H9 (cell line): ENCODE measurements around the gene RSAD2. TPM values are rescaled to one million over a fixed set of nuclear protein-coding genes. Genes with fewer than 3 reads are reported as not detected.

Experiments
- DNase-seq: peaks from one replicate; pipeline ENCODE4 v3.0.0-alpha.2; 2017
- H2AFZ ChIP-seq: one replicate; pipeline ENCODE4 v1.6.1; 2013; ENCODE audit warnings: mild to moderate bottlenecking, low read length, control low read depth, moderate library complexity
- H2AK5ac ChIP-seq: 2 replicates; pipeline ENCODE4 v1.6.1; 2013; ENCODE audit warnings: low read length, control low read depth, mixed read lengths; ENCODE audit not compliant: insufficient read length
- H2BK120ac ChIP-seq: one replicate; pipeline ENCODE4 v1.6.1; 2013; ENCODE audit warnings: low read depth, mild to moderate bottlenecking, low read length, control low read depth, inconsistent platforms; ENCODE audit not compliant: poor library complexity, severe bottlenecking
- H2BK12ac ChIP-seq: 2 replicates; pipeline ENCODE4 v1.6.1; 2013; ENCODE audit warnings: low read length, control low read depth, mixed read lengths, low read depth; ENCODE audit not compliant: insufficient read length
- H2BK15ac ChIP-seq: 2 replicates; pipeline ENCODE4 v1.6.1; 2013; ENCODE audit warnings: low read depth, low read length, control low read depth
- H2BK20ac ChIP-seq: one replicate; pipeline ENCODE4 v1.6.1; 2013; ENCODE audit warnings: low read depth, mild to moderate bottlenecking, low read length, control low read depth, inconsistent platforms; ENCODE audit not compliant: poor library complexity, severe bottlenecking
- H2BK5ac ChIP-seq: 2 replicates; pipeline ENCODE4 v1.6.1; 2013; ENCODE audit warnings: low read length, control low read depth, mixed read lengths; ENCODE audit not compliant: insufficient read length
- H3K14ac ChIP-seq: 2 replicates; pipeline ENCODE4 v1.6.1; 2013; ENCODE audit warnings: low read length, control low read depth; ENCODE audit not compliant: insufficient read depth
- H3K18ac ChIP-seq: 2 replicates; pipeline ENCODE4 v1.6.1; 2013; ENCODE audit warnings: low read depth, mild to moderate bottlenecking, mixed read lengths, low read length, control low read depth; ENCODE audit not compliant: insufficient read length
- H3K23ac ChIP-seq: 2 replicates; pipeline ENCODE4 v1.6.1; 2013; ENCODE audit warnings: low read length, control low read depth, mixed read lengths, low read depth; ENCODE audit not compliant: insufficient read length
- H3K23me2 ChIP-seq: 2 replicates; pipeline ENCODE4 v1.6.1; 2013; ENCODE audit warnings: low read depth, mild to moderate bottlenecking, mixed read lengths, low read length, control low read depth; ENCODE audit not compliant: insufficient read length, poor library complexity, severe bottlenecking
- H3K27ac ChIP-seq: 2 replicates; pipeline ENCODE4 v1.5.1; 2013; ENCODE audit warnings: low read length, control low read depth, mixed read lengths, low read depth; ENCODE audit not compliant: insufficient read length
- H3K27me3 ChIP-seq: 2 replicates; pipeline ENCODE4 v1.6.1; 2013; ENCODE audit warnings: low read length, control low read depth, inconsistent platforms; ENCODE audit not compliant: insufficient read depth
- H3K4ac ChIP-seq: 2 replicates; pipeline ENCODE4 v1.6.1; 2013; ENCODE audit warnings: low read depth, mild to moderate bottlenecking, control low read depth, inconsistent platforms, low read length, moderate library complexity
- H3K4me1 ChIP-seq: 2 replicates; pipeline ENCODE4 v1.6.1; 2013; ENCODE audit warnings: low read length, control low read depth, inconsistent platforms; ENCODE audit not compliant: insufficient read depth
- H3K4me2 ChIP-seq: 2 replicates; pipeline ENCODE4 v1.6.1; 2013; ENCODE audit warnings: low read length, control low read depth, mixed read lengths; ENCODE audit not compliant: insufficient read length, insufficient read depth
- H3K56ac ChIP-seq: 2 replicates; pipeline ENCODE4 v1.6.1; 2013; ENCODE audit warnings: low read depth, mild to moderate bottlenecking, mixed read lengths, low read length, control low read depth; ENCODE audit not compliant: insufficient read length
- H3K79me1 ChIP-seq: 2 replicates; pipeline ENCODE4 v1.6.1; 2013; ENCODE audit warnings: low read depth, mild to moderate bottlenecking, moderate library complexity, low read length, control low read depth, inconsistent platforms; ENCODE audit not compliant: insufficient read depth, poor library complexity, severe bottlenecking
- H3K79me2 ChIP-seq: 2 replicates; pipeline ENCODE4 v1.6.1; 2013; ENCODE audit warnings: low read length, control low read depth, inconsistent platforms; ENCODE audit not compliant: insufficient read depth
- H3K9ac ChIP-seq: 2 replicates; pipeline ENCODE4 v1.6.1; 2013; ENCODE audit warnings: low read length, control low read depth, mixed read lengths; ENCODE audit not compliant: insufficient read length; ENCODE audit errors: extremely low read depth
- H3K9me3 ChIP-seq: one replicate; pipeline ENCODE4 v1.6.1; 2013; ENCODE audit warnings: low read depth, low read length, inconsistent platforms; ENCODE audit not compliant: control insufficient read depth
- H3T11ph ChIP-seq: one replicate; pipeline ENCODE4 v1.6.1; 2013; ENCODE audit warnings: mild to moderate bottlenecking, low read length, control low read depth, inconsistent platforms
- H4K20me1 ChIP-seq: one replicate; pipeline ENCODE4 v1.6.1; 2013; ENCODE audit not compliant: control insufficient read depth, insufficient read length, insufficient read depth
- H4K5ac ChIP-seq: 2 replicates; pipeline ENCODE4 v1.6.1; 2013; ENCODE audit warnings: low read depth, mild to moderate bottlenecking, mixed read lengths, low read length, control low read depth; ENCODE audit not compliant: insufficient read length
- H4K8ac ChIP-seq: replicated peaks from 2 replicates; pipeline ENCODE4 v1.6.1; 2013; ENCODE audit warnings: low read length, control low read depth, mixed read lengths, low read depth; ENCODE audit not compliant: insufficient read length
- H4K91ac ChIP-seq: 2 replicates; pipeline ENCODE4 v1.6.1; 2013; ENCODE audit warnings: low read depth, mild to moderate bottlenecking, moderate library complexity, mixed read lengths, low read length, control low read depth; ENCODE audit not compliant: insufficient read length
- H3K27ac Mint-ChIP-seq, 3 experiments: 2 replicates in 2 of 3; 3 replicates in 1 of 3; pipeline ENCODE4 v1.8.0; 2020 to 2021; ENCODE audit warnings: mixed read lengths in 3 of 3, mild to moderate bottlenecking in 1 of 3, moderate library complexity in 1 of 3
- H3K27me3 Mint-ChIP-seq: 2 replicates; pipeline ENCODE4 v1.8.0; 2021; ENCODE audit warnings: low read depth, mild to moderate bottlenecking, moderate library complexity, mixed read lengths
- H3K36me3 Mint-ChIP-seq, 3 experiments: 2 replicates in 2 of 3; 3 replicates in 1 of 3; pipeline ENCODE4 v1.8.0; 2020 to 2021; ENCODE audit warnings: low read depth in 3 of 3, mixed read lengths in 3 of 3; ENCODE audit not compliant: insufficient read depth in 1 of 3
- H3K4me1 Mint-ChIP-seq, 2 experiments: 2 replicates each; pipeline ENCODE4 v1.8.0; 2020; ENCODE audit warnings: mixed read lengths in 2 of 2
- H3K4me3 Mint-ChIP-seq, 2 experiments: 2 replicates in 1 of 2; 3 replicates in 1 of 2; pipeline ENCODE4 v1.8.0; 2020 to 2021; ENCODE audit warnings: mild to moderate bottlenecking in 2 of 2, mixed read lengths in 2 of 2, moderate library complexity in 1 of 2
- H3K9me3 Mint-ChIP-seq, 2 experiments: 2 replicates in 1 of 2; 3 replicates in 1 of 2; pipeline ENCODE4 v1.8.0; 2020; ENCODE audit warnings: mild to moderate bottlenecking in 2 of 2, mixed read lengths in 2 of 2, moderate library complexity in 1 of 2
- WGBS: extraction: QIAGEN DNeasy Blood & Tissue Kit; methylation state at CpG from one replicate; pipeline ENCODE4 v1.1.7; 2013; ENCODE audit warnings: missing lambda C conversion rate, low lambda C conversion rate, mixed read lengths; ENCODE audit not compliant: insufficient read length; ENCODE audit errors: extremely low coverage; 5-methylcytosine and 5-hydroxymethylcytosine counted together
- total RNA-seq: library from RNA; stranded (reverse); gene quantifications from 2 replicates; pipeline ENCODE4 v1.2.1, GENCODE V29; 2021
- TF ChIP-seq, protein P1 (sequence below): fragments of 200-600 bp; sonication (generic); conservative IDR thresholded peaks from 3 replicates; pipeline ENCODE4 v1.8.0; 2021; ENCODE audit warnings: antibody characterized with exemption, mild to moderate bottlenecking

The RSAD2 gene
- total RNA-seq, 1 experiment from 2014 or later, result not detected

GRCh38 chr2:6919901-6920742, 42.5 kb downstream of the RSAD2 start:
- Histone ChIP-seq H2BK20ac (no peak overlapping the region), H2BK5ac (no peak overlapping the region), H3K4me1 (0 out of 2 replicates have a peak, but pooled peaks cover 3% of the 10 kb centered on the region), H2BK12ac (no peak overlapping the region), H3T11ph (no peak overlapping the region), H4K20me1 (no peaks in the 10 kb centered on the region), H2BK120ac (no peak overlapping the region), H4K91ac (no peak overlapping the region), H2AK5ac (no peak overlapping the region), H3K14ac (no peak overlapping the region; the same call in 1 of the 2 replicates), H3K18ac (no peak overlapping the region), H3K23me2 (peaks cover 10% of the 10 kb centered on the region), H2BK15ac (no peak overlapping the region), H2AFZ (no peak overlapping the region), H3K27ac (no peak overlapping the region), H3K4ac (no peak overlapping the region), H4K8ac (no peak overlapping the region), H3K23ac (no peak overlapping the region), H3K79me2 (no peaks in the 10 kb centered on the region), H3K9me3 (no peaks in the 10 kb centered on the region), H3K27me3 (no peaks in the 10 kb centered on the region), H3K9ac (no peak overlapping the region), H3K79me1 (no peaks in the 10 kb centered on the region), H3K56ac (no peak overlapping the region), H4K5ac (no peak overlapping the region), H3K4me2 (no peak overlapping the region)
- H3K27ac Mint-ChIP-seq, result no peak overlapping the region
- DNase-seq, result no peak
- H3K4me3 Mint-ChIP-seq, result no peak overlapping the region
- H3K4me1 Mint-ChIP-seq, result peaks cover 23 to 33% of the 10 kb centered on the region in 2 experiments
- peaks cover 19% of the 10 kb centered on the region for H3K27me3 Mint-ChIP-seq
- peaks cover 0 to 6% (median 3%) of the 10 kb centered on the region in 3 experiments; a peak in 5 of 7 replicates for H3K36me3 Mint-ChIP-seq
- H3K9me3 Mint-ChIP-seq, result no peaks in the 10 kb centered on the region
- no CpG with 5 or more reads among the region's 12 CpGs for WGBS
- TF ChIP-seq, protein P1, sequence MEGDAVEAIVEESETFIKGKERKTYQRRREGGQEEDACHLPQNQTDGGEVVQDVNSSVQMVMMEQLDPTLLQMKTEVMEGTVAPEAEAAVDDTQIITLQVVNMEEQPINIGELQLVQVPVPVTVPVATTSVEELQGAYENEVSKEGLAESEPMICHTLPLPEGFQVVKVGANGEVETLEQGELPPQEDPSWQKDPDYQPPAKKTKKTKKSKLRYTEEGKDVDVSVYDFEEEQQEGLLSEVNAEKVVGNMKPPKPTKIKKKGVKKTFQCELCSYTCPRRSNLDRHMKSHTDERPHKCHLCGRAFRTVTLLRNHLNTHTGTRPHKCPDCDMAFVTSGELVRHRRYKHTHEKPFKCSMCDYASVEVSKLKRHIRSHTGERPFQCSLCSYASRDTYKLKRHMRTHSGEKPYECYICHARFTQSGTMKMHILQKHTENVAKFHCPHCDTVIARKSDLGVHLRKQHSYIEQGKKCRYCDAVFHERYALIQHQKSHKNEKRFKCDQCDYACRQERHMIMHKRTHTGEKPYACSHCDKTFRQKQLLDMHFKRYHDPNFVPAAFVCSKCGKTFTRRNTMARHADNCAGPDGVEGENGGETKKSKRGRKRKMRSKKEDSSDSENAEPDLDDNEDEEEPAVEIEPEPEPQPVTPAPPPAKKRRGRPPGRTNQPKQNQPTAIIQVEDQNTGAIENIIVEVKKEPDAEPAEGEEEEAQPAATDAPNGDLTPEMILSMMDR, result no peak
